Keratinocyte (primary cell): ENCODE measurements around the gene MXRA7. TPM values are rescaled to one million over a fixed set of nuclear protein-coding genes. Genes with fewer than 3 reads are reported as not detected.

Source experiments
- DNase-seq: peaks from one replicate; pipeline ENCODE4 v3.0.0-alpha.2; 2011; ENCODE audit warnings: low read depth, missing footprints, low spot score
- FAIRE-seq: peaks from 2 replicates; lab custom pipeline; 2011; peaks lifted over from hg19 to GRCh38; lab: Jason Lieb, UNC
- H2AFZ ChIP-seq: 2 replicates; pipeline ENCODE4 v1.6.0; 2012; ENCODE audit warnings: low read length, control low read depth, inconsistent platforms; ENCODE audit not compliant: control insufficient read depth
- H3K27ac ChIP-seq: 2 replicates; pipeline ENCODE4 v1.5.1; 2011; ENCODE audit warnings: low read length; ENCODE audit not compliant: control insufficient read depth, insufficient read depth
- H3K27me3 ChIP-seq: 3 replicates; pipeline ENCODE4 v1.6.0; 2011; ENCODE audit warnings: low read length; ENCODE audit not compliant: control insufficient read depth, insufficient read depth; ENCODE audit errors: extremely low read depth
- H3K36me3 ChIP-seq, 2 experiments: 2 replicates in 1 of 2; 3 replicates in 1 of 2; pipeline ENCODE4 v1.5.1; 2011; ENCODE audit warnings: low read length in 2 of 2, mild to moderate bottlenecking in 1 of 2; ENCODE audit not compliant: control insufficient read depth in 2 of 2, insufficient read depth in 2 of 2; ENCODE audit errors: extremely low read depth in 1 of 2
- H3K4me1 ChIP-seq: 3 replicates; pipeline ENCODE4 v1.5.1; 2011; ENCODE audit warnings: low read length; ENCODE audit not compliant: control insufficient read depth, insufficient read depth; ENCODE audit errors: extremely low read depth
- H3K4me2 ChIP-seq: 3 replicates; pipeline ENCODE4 v1.6.0; 2011; ENCODE audit warnings: low read depth, low read length; ENCODE audit not compliant: control insufficient read depth, insufficient read depth; ENCODE audit errors: extremely low read depth
- H3K4me3 ChIP-seq, 3 experiments: fragments of 200-600 bp in 1 of 3; sonication (generic) in 1 of 3; 2 replicates in 2 of 3; 3 replicates in 1 of 3; pipeline ENCODE4 v1.5.1; 2011 to 2016; ENCODE audit warnings: low read length in 3 of 3, mild to moderate bottlenecking in 3 of 3, control low read depth in 2 of 3, inconsistent platforms in 1 of 3, low read depth in 1 of 3, mixed read lengths in 1 of 3, mixed run types in 1 of 3, moderate library complexity in 1 of 3; ENCODE audit not compliant: control insufficient read depth in 2 of 3, insufficient read depth in 2 of 3; ENCODE audit errors: extremely low read depth in 1 of 3
- H3K79me2 ChIP-seq: 2 replicates; pipeline ENCODE4 v1.6.0; 2012; ENCODE audit warnings: low read length; ENCODE audit not compliant: control insufficient read depth, insufficient read depth
- H3K9ac ChIP-seq: 3 replicates; pipeline ENCODE4 v1.6.0; 2011; ENCODE audit warnings: low read length; ENCODE audit not compliant: control insufficient read depth, insufficient read depth; ENCODE audit errors: extremely low read depth
- H3K9me1 ChIP-seq: 3 replicates; pipeline ENCODE4 v1.6.0; 2011; ENCODE audit warnings: low read length; ENCODE audit not compliant: control insufficient read depth, insufficient read depth; ENCODE audit errors: extremely low read depth
- H3K9me3 ChIP-seq: 2 replicates; pipeline ENCODE4 v1.5.1; 2012; ENCODE audit warnings: low read depth, low read length; ENCODE audit not compliant: control insufficient read depth
- H4K20me1 ChIP-seq: 3 replicates; pipeline ENCODE4 v1.6.0; 2011; ENCODE audit warnings: low read length; ENCODE audit not compliant: control insufficient read depth, insufficient read depth; ENCODE audit errors: extremely low read depth
- EZH2 ChIP-seq: IDR thresholded peaks from one replicate; pipeline ENCODE4 v1.6.1; 2012; ENCODE audit warnings: inconsistent platforms, mild to moderate bottlenecking, low read length, moderate library complexity
- dilution Hi-C: fragments of 300-500 bp; cut with MboI; formaldehyde crosslinking; loops from one replicate; pipeline ENCODE4 v1.7.0; 2020; ENCODE audit warnings: low sequenced_read_pairs; ENCODE audit not compliant: extremely low pct_ligation_motif_present
- polyA plus RNA-seq, 5 experiments: library from polyadenylated mRNA; depleted of rRNA in 3 of 5; stranded (reverse) in 3 of 5; stranded (forward) in 1 of 5; unstranded in 1 of 5; fragments of >200 nt; gene quantifications; 1 replicate in 1 of 5; 2 replicates in 3 of 5; 3 replicates in 1 of 5; pipeline versions ENCODE4 v1.2.1 to v1.2.3, GENCODE V29; 2011 to 2012; ENCODE audit warnings: missing spikeins in 2 of 5, low read depth in 1 of 5, low replicate concordance in 1 of 5
- TF ChIP-seq, protein P1 (sequence below), 3 experiments: IDR thresholded peaks in 1 of 3; conservative IDR thresholded peaks in 1 of 3; optimal IDR thresholded peaks in 1 of 3; 2 replicates in 2 of 3; 3 replicates in 1 of 3; pipeline versions ENCODE3 to v1.5.1; 2011; ENCODE audit warnings: low read length in 3 of 3, mild to moderate bottlenecking in 3 of 3, moderate library complexity in 2 of 3, control low read depth in 1 of 3, inconsistent platforms in 1 of 3; ENCODE audit not compliant: insufficient read depth in 2 of 3; ENCODE audit errors: extremely low read depth in 1 of 3

The MXRA7 gene
- polyA plus RNA-seq, 1 donor (not counting 4 experiments of a cell fraction or from before 2014, with no cell fraction given) = 118 TPM

DNA sequence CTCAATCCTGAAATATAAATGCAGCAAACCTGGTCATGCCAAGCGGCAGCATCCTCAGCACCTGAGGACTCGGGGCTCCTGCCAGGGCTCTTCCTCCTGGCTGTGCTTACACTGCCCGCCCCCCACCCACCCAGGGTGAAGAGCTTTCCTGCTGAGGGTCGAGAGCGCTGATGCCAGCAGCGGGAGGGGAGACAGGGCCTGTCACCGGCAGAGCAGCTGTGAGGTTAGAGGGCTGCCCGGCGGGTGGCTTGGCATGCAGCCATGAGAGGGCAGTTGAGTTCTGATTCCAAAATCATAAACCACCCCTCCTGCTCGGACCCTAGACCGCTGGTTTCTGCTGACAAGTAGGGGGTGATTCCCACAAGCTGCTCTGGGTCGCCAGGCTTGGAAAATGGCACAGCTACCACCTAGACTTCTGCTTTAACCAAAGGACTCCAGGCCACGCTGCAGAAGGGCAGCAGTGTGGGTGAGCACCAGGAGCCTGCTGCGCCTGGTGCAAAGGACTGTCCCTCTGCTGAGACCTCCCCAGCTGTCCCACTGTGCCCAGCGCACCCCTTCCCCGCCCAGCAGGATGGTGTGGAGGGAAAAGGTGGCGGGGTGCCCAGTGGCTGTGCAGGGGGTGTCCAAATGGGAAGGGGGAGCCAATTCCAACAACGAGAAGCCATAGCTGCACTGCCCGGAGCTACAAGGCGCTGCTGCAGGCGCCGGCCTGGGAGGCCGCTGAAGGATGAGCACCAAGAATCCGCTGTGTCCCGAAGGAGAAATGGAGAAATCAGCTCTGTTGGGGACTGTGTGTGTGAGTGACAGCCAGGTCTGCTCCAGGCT is 26.6 kb downstream of the MXRA7 start:
- Histone ChIP-seq H3K4me1 (peaks cover 14% of the 10 kb centered on the region), H3K9ac (no peak overlapping the region), H2AFZ (no peak overlapping the region), H3K9me1 (peaks cover 2% of the 10 kb centered on the region), H3K4me2 (no peak overlapping the region), H3K36me3 (peaks cover 0 to 20% of the 10 kb centered on the region in 2 experiments), H3K79me2 (no peaks in the 10 kb centered on the region), H3K9me3 (no peaks in the 10 kb centered on the region), H3K27ac (no peak overlapping the region), H4K20me1 (no peaks in the 10 kb centered on the region), H3K27me3 (no peaks in the 10 kb centered on the region), H3K4me3 (no peak overlapping the region)
- DNase-seq = no peak
- no peak for FAIRE-seq
- dilution Hi-C loops = no loop called here
- TF ChIP-seq EZH2 = no peak
- TF ChIP-seq, protein P1, sequence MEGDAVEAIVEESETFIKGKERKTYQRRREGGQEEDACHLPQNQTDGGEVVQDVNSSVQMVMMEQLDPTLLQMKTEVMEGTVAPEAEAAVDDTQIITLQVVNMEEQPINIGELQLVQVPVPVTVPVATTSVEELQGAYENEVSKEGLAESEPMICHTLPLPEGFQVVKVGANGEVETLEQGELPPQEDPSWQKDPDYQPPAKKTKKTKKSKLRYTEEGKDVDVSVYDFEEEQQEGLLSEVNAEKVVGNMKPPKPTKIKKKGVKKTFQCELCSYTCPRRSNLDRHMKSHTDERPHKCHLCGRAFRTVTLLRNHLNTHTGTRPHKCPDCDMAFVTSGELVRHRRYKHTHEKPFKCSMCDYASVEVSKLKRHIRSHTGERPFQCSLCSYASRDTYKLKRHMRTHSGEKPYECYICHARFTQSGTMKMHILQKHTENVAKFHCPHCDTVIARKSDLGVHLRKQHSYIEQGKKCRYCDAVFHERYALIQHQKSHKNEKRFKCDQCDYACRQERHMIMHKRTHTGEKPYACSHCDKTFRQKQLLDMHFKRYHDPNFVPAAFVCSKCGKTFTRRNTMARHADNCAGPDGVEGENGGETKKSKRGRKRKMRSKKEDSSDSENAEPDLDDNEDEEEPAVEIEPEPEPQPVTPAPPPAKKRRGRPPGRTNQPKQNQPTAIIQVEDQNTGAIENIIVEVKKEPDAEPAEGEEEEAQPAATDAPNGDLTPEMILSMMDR (optimal IDR thresholded peaks at IDR 0.05 in 1 of 3, IDR thresholded peaks at IDR 0.05 in 1 of 3, conservative IDR thresholded peaks at IDR 0.05 in 1 of 3; ENCODE audit: extremely low read depth in 1 of 3, insufficient read depth in 2 of 3, low read length in 3 of 3) = no peak

GRCh38 chr17:76683011-76683755 is 27.6 kb downstream of the MXRA7 start:
- no peak for FAIRE-seq
- no peak overlapping the region for H3K9ac ChIP-seq
- no peak overlapping the region for H3K4me2 ChIP-seq
- no peak for DNase-seq
- peaks cover 0 to 20% of the 10 kb centered on the region in 2 experiments for H3K36me3 ChIP-seq
- H3K9me3 ChIP-seq = no peaks in the 10 kb centered on the region
- peaks cover 4% of the 10 kb centered on the region for H3K4me1 ChIP-seq
- H4K20me1 ChIP-seq = no peaks in the 10 kb centered on the region
- TF ChIP-seq EZH2 = no peak
- TF ChIP-seq, protein P1 (optimal IDR thresholded peaks at IDR 0.05 in 1 of 3, IDR thresholded peaks at IDR 0.05 in 1 of 3, conservative IDR thresholded peaks at IDR 0.05 in 1 of 3; ENCODE audit: extremely low read depth in 1 of 3, insufficient read depth in 2 of 3, low read length in 3 of 3) = no peak
- dilution Hi-C loops = no loop called here
- peaks cover under 1% of the 10 kb centered on the region for H3K9me1 ChIP-seq
- H3K27me3 ChIP-seq = no peaks in the 10 kb centered on the region
- no peaks in the 10 kb centered on the region for H3K79me2 ChIP-seq
- H3K27ac ChIP-seq = no peak overlapping the region
- no peak overlapping the region for H2AFZ ChIP-seq
- H3K4me3 ChIP-seq = no peak overlapping the region
